ENCODE results near the gene TFAP2A.

Gene TFAP2A

DNA sequence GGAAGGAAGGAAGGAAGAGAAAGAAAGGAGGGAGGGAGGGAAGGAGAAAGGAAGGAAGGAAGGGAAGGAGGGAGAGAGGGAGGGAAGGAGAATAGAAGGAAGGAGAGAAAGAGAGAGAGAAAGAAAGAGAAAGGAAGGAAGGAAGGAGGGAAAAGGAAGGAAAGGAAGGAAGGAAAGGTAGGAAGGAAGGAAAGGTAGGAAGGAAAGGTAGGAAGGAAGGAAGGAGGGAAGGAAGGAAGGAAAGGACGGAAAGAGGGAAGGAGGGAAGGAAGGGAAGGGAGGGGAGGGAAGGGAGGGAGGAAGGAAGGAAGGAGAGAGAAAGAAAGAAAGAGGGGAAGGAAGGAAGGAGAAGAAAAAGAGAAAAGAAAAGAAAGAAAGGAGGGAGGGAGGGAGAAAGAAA is 47.0 kb upstream of the TFAP2A start:
- TF ChIP-seq, protein P1, sequence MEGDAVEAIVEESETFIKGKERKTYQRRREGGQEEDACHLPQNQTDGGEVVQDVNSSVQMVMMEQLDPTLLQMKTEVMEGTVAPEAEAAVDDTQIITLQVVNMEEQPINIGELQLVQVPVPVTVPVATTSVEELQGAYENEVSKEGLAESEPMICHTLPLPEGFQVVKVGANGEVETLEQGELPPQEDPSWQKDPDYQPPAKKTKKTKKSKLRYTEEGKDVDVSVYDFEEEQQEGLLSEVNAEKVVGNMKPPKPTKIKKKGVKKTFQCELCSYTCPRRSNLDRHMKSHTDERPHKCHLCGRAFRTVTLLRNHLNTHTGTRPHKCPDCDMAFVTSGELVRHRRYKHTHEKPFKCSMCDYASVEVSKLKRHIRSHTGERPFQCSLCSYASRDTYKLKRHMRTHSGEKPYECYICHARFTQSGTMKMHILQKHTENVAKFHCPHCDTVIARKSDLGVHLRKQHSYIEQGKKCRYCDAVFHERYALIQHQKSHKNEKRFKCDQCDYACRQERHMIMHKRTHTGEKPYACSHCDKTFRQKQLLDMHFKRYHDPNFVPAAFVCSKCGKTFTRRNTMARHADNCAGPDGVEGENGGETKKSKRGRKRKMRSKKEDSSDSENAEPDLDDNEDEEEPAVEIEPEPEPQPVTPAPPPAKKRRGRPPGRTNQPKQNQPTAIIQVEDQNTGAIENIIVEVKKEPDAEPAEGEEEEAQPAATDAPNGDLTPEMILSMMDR (IDR thresholded peaks at IDR 0.05; ENCODE audit: insufficient read depth, low read length, poor library complexity, severe bottlenecking), result no peak
- TF ChIP-seq EZH2phosphoT487 (conservative IDR thresholded peaks at IDR 0.05; ENCODE audit: low read length), result no peak
- H3K9me2 ChIP-seq (replicated peaks; ENCODE audit: insufficient read depth, low read length), result no peaks in the 10 kb centered on the region
- H3K9ac ChIP-seq (ENCODE audit: low read length), result no peak overlapping the region
- H3K9me3 ChIP-seq (ENCODE audit: insufficient read depth, low read length), result no peaks in the 10 kb centered on the region
- no peaks in the 10 kb centered on the region for H3K27me3 ChIP-seq (ENCODE audit: low read length)
- no peaks in the 10 kb centered on the region for H3K79me2 ChIP-seq (ENCODE audit: insufficient read depth, low read length)
- no peaks in the 10 kb centered on the region for H3F3A ChIP-seq (ENCODE audit: insufficient read depth)
- H4K20me1 ChIP-seq (ENCODE audit: low read depth, low read length), result no peaks in the 10 kb centered on the region
- no peak overlapping the region for H2AFZ ChIP-seq (ENCODE audit: low read depth, low read length, severe bottlenecking)
- no peak overlapping the region for H3K27ac ChIP-seq (ENCODE audit: low read depth, low read length)
- H3K36me3 ChIP-seq (ENCODE audit: low read length), result no peaks in the 10 kb centered on the region
- H3K4me3 ChIP-seq (ENCODE audit: insufficient read depth, low read length, poor library complexity, severe bottlenecking), result no peak overlapping the region
- H3K4me2 ChIP-seq (ENCODE audit: low read depth, low read length, poor library complexity, severe bottlenecking), result no peak overlapping the region

DNA sequence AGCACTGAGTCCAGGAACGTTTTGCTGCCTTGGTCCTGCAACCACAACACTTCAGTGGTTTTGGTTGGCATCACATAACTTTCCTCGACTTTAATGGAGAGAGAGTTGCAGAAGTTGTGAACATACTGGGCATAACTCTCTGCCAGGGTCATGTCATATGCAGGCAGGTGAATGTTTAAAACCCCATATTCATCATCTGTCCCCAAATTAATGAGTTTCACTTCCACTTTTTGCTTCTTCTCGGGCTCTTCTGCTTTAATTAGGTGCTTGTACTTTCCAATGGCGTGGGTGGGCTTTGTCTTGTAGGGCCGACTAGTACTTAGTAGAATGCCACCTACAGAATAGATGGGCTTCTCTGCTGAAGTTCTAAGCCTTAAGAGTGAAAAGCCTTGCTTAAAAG is 45.2 kb upstream of the TFAP2A start:
- TF ChIP-seq, protein P1 (IDR thresholded peaks at IDR 0.05; ENCODE audit: insufficient read depth, low read length, poor library complexity, severe bottlenecking), result no peak
- no peak for TF ChIP-seq EZH2phosphoT487 (conservative IDR thresholded peaks at IDR 0.05; ENCODE audit: low read length)
- H3F3A ChIP-seq (ENCODE audit: insufficient read depth), result no peaks in the 10 kb centered on the region
- H3K27ac ChIP-seq (ENCODE audit: low read depth, low read length), result peak overlapping the region; percentile 56
- no peaks in the 10 kb centered on the region for H3K27me3 ChIP-seq (ENCODE audit: low read length)
- no peak overlapping the region for H2AFZ ChIP-seq (ENCODE audit: low read depth, low read length, severe bottlenecking)
- no peaks in the 10 kb centered on the region for H3K9me3 ChIP-seq (ENCODE audit: insufficient read depth, low read length)
- no peaks in the 10 kb centered on the region for H4K20me1 ChIP-seq (ENCODE audit: low read depth, low read length)
- no peaks in the 10 kb centered on the region for H3K79me2 ChIP-seq (ENCODE audit: insufficient read depth, low read length)
- peak overlapping the region; percentile 12 for H3K9ac ChIP-seq (ENCODE audit: low read length)
- no peaks in the 10 kb centered on the region for H3K9me2 ChIP-seq (replicated peaks; ENCODE audit: insufficient read depth, low read length)
- H3K36me3 ChIP-seq (ENCODE audit: low read length), result no peaks in the 10 kb centered on the region
- peak overlapping the region; percentile 2 for H3K4me3 ChIP-seq (ENCODE audit: insufficient read depth, low read length, poor library complexity, severe bottlenecking)
- H3K4me2 ChIP-seq (ENCODE audit: low read depth, low read length, poor library complexity, severe bottlenecking), result peak overlapping the region; percentile 51

DNA sequence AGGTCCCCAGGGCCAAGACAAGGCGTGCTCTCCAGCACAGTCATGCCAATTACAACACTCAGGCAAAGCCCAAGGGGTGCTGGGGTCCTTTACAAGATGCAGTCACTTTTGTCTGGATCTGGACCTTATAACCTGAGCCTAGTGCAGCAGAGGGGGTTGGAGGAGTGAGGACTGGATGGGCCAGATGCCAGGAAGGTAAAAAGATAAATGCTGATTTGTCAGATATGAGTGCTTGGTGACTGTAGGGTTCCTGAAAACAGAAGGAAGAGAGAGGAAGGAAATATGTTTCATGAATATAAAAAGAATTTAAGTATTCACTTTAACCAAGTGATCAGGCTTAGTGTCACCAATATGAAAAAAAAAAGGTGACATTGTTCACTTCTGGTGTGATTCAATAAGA is 43.4 kb upstream of the TFAP2A start:
- Histone ChIP-seq H4K20me1 (ENCODE audit: low read depth, low read length) (no peaks in the 10 kb centered on the region), H3K9ac (ENCODE audit: low read length) (no peak overlapping the region), H2AFZ (ENCODE audit: low read depth, low read length, severe bottlenecking) (no peak overlapping the region), H3K27me3 (ENCODE audit: low read length) (no peaks in the 10 kb centered on the region), H3K27ac (ENCODE audit: low read depth, low read length) (no peak overlapping the region), H3K4me2 (ENCODE audit: low read depth, low read length, poor library complexity, severe bottlenecking) (no peak overlapping the region), H3K79me2 (ENCODE audit: insufficient read depth, low read length) (no peaks in the 10 kb centered on the region), H3K9me3 (ENCODE audit: insufficient read depth, low read length) (no peaks in the 10 kb centered on the region), H3F3A (ENCODE audit: insufficient read depth) (no peaks in the 10 kb centered on the region), H3K4me3 (ENCODE audit: insufficient read depth, low read length, poor library complexity, severe bottlenecking) (no peak overlapping the region), H3K9me2 (replicated peaks; ENCODE audit: insufficient read depth, low read length) (no peaks in the 10 kb centered on the region), H3K36me3 (ENCODE audit: low read length) (no peaks in the 10 kb centered on the region)
- no peak for TF ChIP-seq EZH2phosphoT487 (conservative IDR thresholded peaks at IDR 0.05; ENCODE audit: low read length)
- TF ChIP-seq, protein P1 (IDR thresholded peaks at IDR 0.05; ENCODE audit: insufficient read depth, low read length, poor library complexity, severe bottlenecking), result no peak

Data from SU-DHL-6 (cell line).